ENCODE data around the gene MYO9B.

DNA sequence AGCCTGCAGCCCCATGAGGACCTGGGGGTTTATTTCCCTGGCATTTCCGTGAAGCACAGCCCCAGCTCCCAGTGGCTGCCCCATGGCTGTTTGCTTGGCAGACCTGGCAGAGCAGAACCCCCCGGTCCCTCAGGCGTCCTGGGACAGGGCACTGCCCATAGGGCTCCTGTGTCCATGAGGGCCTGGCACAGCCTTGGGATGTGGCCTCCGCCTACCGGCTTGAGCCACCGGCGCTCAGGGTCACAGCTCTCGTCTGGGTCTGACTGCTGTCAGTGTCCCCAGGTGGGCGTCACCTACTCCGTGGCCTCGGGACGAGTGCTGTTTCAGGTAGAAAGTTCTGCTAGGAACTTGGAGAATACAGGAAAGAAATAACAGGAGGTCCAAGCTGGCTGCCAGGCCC is 52.8 kb downstream of the MYO9B start:
- TF ChIP-seq, protein P1, sequence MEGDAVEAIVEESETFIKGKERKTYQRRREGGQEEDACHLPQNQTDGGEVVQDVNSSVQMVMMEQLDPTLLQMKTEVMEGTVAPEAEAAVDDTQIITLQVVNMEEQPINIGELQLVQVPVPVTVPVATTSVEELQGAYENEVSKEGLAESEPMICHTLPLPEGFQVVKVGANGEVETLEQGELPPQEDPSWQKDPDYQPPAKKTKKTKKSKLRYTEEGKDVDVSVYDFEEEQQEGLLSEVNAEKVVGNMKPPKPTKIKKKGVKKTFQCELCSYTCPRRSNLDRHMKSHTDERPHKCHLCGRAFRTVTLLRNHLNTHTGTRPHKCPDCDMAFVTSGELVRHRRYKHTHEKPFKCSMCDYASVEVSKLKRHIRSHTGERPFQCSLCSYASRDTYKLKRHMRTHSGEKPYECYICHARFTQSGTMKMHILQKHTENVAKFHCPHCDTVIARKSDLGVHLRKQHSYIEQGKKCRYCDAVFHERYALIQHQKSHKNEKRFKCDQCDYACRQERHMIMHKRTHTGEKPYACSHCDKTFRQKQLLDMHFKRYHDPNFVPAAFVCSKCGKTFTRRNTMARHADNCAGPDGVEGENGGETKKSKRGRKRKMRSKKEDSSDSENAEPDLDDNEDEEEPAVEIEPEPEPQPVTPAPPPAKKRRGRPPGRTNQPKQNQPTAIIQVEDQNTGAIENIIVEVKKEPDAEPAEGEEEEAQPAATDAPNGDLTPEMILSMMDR (conservative IDR thresholded peaks at IDR 0.05 in 1 of 2, IDR thresholded peaks at IDR 0.05 in 1 of 2; ENCODE audit: extremely low read depth in 1 of 2, insufficient read depth in 1 of 2, low read depth in 1 of 2, low read length in 2 of 2): no peak
- no peak for TF ChIP-seq EZH2 (IDR thresholded peaks at IDR 0.05; ENCODE audit: borderline replicate concordance, low read length)

Data from mammary epithelial cell (primary cell).